GM18867 (cell line): Measurements from ENCODE around the gene SRSF9.

Source experiments
- ATAC-seq: cut with Tn5 transposase; IDR thresholded peaks from one replicate; pipeline ENCODE4 v1.9.1; 2021; ENCODE audit warnings: mild to moderate bottlenecking, moderate library complexity; ENCODE audit not compliant: unreplicated experiment

The SRSF9 gene

DNA sequence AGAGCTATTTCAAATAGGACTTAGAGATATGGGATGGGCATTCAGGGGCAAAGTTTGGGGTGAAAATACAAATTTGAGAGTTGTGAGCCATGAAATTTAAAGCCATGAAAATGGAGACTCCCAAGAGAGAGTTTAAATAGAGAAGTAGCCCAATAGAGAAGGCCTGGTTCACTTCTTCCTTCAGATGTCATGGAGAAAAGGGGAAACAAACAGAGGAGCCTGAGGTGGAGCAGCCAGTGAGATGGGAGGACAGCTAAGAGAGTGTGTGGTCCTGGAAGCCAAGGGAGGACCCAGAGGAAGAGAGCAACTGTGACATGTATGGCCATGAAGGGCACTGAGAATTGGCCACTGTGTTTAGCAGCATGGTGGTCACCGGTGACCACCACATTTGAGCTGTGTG, 14.1 kb upstream of the SRSF9 start:
- no peak for ATAC-seq

DNA sequence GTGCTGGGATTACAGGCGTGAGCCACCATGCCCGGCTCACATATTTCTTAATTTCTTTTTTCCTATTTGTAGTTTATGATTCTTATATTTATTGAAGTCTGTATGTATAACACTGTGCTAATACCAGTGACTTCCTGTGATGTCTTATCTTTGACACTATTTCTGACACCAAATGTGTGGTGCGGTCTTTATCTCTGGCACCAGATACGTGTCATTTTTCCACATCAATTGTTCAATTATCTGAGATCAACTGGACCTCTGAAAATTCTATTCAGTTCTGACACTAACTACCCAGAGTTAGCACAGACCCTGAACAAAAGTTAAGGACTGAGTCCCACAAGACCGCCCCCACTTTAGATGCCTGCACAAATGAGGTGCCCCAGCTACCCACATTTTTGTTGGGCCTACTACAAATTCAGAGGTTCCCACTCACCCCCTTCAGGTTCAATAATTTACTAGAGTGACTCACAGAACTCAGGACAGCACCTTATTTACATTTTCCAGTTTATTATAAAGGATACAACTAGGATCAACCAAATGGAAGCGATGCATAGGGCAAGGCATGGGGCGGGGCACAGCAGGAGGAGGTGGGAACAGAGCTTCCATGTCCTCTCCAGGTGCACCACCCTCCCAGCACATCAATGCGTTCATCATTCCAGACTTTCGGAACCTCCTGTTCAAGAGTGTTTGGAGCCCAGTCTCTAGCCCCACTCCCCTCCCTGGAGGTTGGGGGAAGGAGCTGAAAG, 11.6 kb upstream of the SRSF9 start:
- ATAC-seq = no peak

DNA sequence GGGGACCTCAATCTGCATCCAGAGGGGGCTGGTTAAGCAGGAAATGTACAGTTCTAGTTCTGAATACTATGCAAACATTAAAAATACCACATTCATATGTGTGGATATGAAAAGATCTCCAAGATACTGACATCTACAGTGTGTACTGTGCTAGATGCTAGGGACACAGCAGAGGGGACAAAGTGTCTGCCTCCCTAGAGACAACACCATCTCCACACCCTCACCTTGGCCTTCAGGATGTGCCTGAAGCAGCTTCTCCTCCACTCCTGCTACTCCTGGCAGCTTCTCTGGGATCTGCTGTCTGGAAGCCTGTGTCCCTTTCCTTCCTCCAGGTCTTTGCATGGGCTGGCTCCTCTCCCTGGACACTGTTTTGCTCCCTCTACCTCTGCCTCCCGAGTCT, 10.7 kb upstream of the SRSF9 start:
- no peak for ATAC-seq

DNA sequence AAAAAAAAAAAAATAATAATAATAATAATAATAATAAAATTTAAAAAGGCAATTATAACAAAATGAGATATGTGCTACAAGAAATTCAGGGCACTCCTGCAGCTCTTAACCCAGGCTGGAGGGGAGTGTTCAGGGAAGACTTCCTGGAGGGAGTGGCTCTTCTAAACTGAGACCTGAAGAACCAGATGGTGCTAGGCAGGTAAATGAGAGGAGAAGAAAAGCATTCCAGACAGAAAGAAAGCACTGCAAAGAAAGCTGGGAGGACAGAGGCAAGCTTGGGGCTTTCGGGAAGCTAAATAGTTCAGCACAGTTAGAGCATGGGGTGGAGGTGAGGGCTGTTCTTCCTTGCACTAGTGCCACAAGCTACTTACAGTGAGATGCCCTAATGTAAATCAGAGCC, 9.9 kb upstream of the SRSF9 start:
- ATAC-seq = no peak

DNA sequence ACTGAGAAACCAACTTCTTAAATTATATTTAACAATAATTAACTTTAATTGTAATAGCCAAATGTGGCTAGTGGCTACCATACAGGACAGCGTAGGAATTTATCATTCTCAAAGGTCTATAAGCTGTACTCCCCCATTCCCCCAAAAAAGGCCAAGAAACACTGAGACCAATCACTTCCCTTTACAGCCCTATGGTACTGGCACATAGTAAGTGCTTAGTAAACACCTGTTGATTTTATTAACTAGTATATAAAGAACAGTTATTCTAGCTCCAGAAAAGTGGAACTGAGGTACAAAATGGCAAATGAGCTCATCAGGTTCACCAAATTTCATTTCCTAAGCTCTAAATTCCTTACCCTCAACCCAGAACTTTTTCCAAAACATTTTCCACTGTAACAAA, 6.1 kb upstream of the SRSF9 start:
- no peak for ATAC-seq

DNA sequence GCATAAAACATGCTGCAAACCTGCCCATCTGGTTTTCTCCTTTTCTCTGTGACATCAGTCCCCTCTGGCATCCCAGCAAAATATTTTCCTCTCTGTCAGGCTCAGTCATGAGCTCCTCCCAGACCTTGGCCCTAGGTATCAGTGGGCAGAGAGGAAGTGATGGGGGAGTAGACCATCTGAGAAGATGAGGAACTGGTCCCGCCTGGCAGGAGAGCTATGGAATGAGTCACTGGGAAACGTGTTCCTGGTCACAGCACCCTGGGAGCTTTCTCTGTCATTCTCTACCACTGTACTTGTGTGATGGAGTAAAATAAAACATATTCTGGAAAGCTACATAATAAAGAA, 5.0 kb upstream of the SRSF9 start:
- ATAC-seq = no peak

DNA sequence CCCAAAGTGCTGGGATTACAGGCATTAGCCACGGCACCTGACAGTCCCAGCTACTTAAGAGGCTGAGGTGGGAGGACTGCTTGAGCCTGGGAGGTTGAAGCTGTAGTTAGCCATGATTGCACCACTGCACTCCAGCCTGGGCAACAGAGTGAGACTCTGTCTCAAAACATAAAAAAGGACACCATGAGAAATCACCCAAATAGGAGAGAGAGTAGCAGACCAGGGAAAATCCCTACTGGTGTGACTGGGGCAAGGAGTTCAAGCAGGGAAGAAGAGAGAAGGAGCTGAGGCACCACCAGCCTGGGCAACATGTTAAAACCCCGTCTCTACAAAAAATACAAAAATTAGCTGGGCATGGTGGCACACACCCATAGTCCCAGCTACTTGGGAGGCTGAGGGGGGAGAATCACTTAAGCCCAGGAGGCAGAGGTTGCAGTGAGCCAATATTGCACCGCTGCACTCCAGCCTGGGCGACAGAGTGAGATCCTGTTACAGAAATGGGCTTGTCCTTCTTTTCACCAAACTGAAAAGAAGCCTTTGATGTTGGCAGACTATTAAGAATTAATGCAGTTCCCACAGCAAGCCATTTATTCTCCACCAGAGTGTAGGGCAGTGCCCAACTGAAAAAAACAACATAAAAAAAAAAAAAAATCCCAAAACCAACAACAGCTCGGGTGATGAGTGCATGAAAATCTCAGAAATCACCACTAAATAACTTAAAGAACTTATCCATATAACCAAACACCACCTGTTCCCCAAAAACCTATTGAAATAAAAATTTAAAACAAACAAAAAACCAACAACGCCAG, 4.5 kb upstream of the SRSF9 start:
- no peak for ATAC-seq

DNA sequence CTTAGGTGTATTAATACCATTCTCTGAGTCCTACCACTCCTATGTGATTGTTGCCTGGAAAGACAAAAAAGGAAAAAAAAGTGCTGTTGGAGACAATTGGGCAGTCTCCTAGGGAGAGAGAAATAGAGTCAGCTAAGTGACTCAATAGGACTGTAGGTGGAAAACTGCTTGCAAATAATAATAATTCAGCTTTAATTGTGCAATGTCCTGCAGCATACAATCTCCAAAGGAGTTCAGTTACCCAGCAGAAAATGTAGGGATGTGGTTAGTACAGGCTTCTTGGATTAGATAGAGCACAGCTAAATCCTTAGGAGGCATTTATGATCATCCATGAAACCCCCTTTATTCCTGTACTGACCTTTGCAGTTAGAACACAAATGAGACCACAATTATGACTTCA, 3.0 kb upstream of the SRSF9 start:
- ATAC-seq = no peak

DNA sequence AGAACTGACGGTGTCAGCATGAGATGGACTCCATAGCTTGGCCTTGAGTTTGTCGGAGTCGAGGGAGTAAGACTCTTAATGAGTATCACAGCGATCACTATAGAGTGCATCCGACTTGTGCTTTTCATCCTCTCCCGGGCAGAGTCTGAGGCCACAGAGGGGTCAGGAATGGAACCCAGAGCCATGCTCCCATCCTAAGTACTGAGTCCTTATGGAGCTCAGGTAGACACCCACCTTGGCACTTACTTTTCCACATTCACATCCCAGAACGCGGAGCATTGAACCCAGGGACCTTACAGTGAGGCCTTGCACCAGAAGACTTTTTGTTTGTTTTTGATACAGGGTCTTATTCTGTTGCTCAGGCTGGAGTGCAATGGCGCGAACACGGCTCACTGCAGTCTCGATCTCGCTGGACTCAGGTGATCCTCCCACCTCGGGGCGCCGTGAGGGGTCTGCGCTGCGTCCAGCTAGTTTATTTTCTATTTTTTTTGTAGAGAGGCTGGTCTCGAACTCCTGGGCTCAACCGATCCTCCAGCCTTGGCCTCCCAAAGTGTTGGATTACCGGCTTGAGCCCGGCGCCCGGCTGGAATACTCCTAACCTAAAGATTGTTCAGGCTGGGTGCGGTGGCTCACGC, 719 bp upstream of the SRSF9 start:
- peak; percentile 28 for ATAC-seq

DNA sequence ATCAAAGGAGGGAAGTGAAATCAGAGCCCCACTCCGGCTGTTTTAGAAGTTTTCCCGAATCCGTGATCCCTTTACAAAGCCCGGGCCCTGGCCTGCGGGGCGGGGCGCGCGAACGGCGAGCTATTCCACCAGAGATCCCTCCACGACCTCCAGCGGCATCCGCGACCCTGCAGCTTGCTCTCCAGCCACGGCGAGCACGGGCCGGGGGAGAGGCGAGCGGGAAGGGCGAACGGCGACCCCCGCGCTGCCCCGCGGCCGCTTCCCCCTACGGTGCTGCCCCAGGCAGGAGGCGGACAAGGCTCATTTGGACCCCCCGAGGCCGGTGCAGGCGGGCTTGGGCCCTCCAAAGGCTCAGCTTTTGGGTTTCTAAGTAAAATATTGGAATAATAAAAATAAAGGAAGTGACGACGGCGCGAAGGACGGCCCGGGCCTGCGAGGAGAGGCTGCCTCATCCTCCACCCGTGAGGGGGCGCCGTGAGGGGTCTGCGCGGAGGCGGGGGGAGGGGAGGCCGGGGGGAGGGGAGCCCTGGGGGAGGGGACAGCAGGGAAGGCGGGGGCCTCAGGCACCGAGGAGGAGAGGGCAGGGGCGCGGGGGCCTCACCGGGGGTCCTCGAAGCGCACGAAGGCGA, 613 bp downstream of the SRSF9 start:
- ATAC-seq = peak; percentile 24

DNA sequence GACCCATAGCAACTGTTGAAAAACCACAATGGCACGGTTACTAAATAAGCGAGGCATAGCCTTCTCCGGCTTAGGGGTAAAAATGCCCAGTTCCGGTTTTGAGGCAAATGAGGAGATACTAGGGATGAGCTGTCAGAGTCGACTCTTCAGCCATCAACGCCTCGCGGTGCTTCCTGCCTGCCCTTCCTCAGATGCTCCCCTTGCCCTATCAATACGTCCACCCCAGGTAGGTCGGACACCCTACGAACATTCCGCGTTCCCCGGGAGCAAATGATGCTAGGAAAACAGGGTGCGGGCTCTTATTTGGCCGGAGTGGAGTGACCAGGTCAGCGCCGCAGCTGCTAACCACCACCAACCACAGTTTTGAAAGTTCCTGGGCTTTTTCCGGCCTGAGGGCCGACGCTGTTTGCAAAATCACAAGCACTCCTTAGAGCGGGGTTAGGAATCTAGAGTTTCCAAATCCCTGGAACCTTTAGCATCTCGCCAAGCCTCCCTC, 1.2 kb downstream of the SRSF9 start:
- no peak for ATAC-seq

DNA sequence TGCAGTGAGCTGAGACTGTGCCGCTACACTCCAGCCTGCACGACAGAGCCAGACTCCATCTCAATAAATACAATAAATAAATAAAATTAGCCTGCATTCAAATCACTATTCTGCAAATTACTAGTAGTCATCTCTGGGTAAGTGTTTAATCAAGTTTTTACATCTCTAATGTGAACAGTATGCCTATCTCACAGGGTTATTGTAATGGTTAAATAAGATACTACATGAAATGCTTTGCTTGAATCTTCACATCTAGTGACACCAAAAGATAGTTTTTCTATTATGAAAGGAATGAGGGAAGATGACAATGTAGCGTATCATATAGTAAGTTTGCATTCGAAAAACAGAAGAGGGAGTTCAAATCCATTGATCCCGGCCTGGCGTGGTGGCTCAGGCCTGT, 2.1 kb downstream of the SRSF9 start:
- ATAC-seq = no peak

DNA sequence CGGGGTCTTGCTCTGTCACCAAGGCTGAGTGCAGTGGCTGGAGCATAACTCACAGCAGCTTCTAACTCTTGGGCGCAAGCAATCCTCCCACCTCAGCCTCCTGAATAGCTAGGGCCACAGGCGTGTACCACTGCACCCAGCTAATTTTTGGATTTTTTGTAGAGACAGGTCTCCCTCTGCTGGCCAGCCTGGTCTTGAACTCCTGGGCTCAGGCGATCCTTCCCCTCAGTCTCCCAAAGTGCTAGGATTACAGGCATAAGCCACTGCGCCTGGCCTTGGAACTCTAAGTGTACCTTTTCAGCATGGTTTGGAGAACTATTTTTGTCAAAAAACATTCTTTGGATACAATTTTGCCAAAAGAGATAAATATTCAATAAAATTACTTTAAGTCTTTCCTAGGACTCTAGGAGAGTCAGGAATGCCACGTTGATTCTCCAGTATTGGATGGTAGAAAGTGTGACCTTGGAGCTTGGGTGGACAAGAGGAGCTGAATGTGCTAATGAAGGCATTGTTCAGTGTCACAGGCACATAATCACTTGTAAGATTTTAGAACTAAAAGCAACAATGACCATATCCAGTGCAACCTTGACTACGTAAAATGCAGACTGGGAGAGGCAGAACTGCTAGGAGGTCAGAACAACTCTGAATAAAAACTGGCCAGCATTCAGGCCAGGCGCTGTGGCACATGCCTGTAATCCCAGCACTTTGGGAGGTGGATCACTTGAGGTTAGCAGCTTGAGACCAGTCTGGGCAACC, 2.8 kb downstream of the SRSF9 start:
- no peak for ATAC-seq

DNA sequence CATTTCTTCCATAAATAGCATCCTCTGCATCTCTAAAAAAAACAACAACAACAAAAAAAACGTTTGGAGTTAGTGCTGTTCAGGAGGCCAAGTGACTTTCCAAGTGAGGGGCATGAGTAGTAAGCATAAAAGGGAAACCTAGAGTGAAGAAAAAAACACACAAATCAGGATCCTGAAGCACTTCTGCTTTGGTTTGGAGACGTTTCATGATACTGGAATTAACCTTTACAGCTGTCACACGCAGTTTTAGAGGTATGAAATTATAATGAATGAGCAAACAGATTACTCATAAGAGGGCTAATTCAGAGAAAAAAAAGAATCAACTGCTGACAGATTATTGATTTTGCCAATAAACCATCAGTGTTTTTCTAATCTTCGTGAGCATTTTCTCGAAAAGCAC, 3.8 kb downstream of the SRSF9 start:
- ATAC-seq = no peak

DNA sequence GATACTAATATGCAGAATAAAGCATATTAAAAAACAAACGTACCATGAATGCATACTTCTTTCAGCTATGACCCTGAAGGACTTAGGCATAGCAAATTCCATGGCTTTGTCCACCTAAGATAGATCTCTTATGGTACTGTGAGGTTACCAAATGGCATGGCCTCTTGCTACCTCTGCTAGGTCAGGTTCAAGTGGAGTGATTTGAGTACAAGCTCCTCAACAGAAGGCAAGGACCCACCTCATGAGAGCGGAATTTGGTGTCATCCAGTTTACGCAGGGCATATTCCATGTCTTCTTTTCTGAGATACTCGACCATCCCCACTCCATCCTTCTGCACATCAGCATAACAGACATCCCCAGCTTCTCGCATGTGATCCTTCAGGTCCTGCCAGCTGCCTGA, 5.8 kb downstream of the SRSF9 start:
- ATAC-seq = no peak

DNA sequence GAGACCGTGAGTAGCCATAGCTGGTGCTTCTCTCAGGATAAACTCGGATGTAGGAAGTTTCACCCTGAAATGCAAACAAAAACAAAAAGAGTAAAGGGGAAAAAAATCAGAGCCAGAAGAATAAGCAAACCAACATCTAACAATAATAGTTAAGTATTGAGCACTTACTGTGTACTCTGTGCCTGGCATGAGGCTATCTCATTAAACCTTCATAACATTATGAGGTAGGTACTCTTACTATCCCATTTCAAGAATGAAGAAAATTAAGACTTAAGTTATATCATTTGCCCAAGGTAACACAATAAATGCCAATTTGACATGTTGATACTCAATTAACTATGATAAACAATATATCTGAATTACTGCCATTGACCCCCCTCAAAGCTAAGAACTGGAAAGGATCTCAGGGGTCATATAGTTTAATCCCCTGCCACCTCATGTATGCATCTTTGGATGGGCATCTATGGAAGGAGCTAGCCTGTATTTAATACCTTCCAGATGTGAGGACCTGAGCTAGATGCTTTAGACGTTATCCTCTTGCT, 7.4 kb downstream of the SRSF9 start:
- no peak for ATAC-seq

DNA sequence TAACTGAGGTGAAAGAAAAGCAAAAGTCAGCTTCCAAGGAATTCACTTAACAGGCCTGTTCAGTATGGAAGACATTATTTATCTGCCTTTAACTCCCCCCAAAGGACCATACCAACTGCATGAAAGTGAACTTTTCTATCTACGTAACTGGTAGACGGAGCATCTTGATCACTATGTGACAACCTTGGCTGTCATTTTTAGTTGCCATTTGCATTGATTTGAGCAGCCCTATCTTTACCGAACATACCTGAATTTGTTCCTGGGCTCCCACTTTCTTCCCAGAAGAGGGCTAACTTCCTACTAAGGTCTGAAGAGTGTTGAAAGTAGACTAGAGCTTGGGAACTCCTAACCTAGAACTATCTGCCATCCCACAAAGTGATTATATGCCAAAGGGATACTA, 9.4 kb downstream of the SRSF9 start:
- ATAC-seq = no peak

DNA sequence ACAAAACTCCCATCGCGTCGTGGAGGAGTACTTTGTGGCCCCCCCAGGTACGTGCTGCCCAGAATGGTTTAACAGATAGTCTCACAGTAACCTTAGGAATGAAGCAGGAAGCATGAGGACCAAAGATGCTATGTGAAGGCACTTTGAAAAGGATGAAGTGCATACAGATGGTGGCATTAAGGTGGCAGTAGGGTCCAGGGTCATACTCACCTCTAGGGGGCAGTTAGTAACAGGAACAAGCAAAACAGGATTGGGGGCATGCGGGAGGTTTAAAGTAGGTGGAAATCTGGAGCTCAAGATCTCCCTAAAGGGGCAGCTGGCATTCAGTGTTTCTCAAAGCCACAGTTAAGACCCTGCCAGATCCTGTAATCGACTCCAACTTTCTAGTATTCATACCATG, 12.4 kb downstream of the SRSF9 start:
- no peak for ATAC-seq

DNA sequence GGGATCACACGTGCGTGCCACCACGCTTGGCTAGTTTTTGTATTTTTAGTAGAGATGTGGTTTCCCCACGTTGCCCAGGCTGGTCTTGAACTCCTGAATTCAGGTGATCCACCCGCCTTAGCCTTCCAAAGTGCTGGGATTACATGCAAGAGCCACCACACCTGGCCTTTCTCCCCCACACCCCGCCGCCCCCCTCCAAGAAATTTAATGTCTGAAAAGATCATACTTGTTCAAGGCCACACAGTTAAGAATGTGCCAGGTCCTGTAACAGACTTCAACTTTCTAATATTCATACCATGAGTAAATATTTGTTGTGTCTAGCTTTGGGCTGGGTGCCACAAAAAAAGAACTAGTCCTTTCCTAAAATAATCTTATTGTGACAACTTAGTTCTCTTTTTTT, 14.2 kb downstream of the SRSF9 start:
- ATAC-seq = no peak

DNA sequence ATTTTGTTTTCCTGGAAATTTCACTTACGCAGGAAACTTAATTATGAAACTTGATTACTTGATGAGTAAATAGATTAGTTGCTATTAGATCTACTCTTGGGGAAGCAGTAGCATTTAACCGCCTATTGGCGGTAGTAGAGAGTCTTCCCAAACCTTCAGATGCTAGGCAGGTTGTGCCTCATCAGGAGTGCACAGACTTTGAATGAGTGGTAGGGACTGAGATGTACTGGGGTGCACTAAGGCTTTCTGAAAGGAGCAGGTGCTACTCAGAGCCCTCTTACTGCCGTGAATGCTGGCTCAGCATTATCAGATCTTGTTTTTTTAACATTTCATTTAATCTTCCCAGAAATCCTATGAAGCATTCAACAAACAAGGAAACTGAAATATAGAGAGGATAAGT, 15.6 kb downstream of the SRSF9 start:
- no peak for ATAC-seq
